GM12801 (cell line): ENCODE results near the gene NDFIP2.

ENCODE experiments used
- CTCF ChIP-seq: IDR thresholded peaks from one replicate; pipeline ENCODE4 v1.5.1; 2011; ENCODE audit warnings: control low read depth; ENCODE audit not compliant: insufficient read length; ENCODE audit errors: extremely low read depth

Gene NDFIP2

GRCh38 chr13:79496188-79496587 is 15.2 kb downstream of the NDFIP2 start:
- TF ChIP-seq CTCF: no peak

- no peak for TF ChIP-seq CTCF
Observed at GRCh38 chr13:79497064-79497463, 16.1 kb downstream of the NDFIP2 start.

GRCh38 chr13:79497852-79498251 is 16.9 kb downstream of the NDFIP2 start:
- TF ChIP-seq CTCF: no peak

- TF ChIP-seq CTCF: no peak
Observed at GRCh38 chr13:79500829-79501228, 19.9 kb downstream of the NDFIP2 start.

GRCh38 chr13:79501538-79502232 is 20.7 kb downstream of the NDFIP2 start:
- no peak for TF ChIP-seq CTCF

- no peak for TF ChIP-seq CTCF
Observed at GRCh38 chr13:79502859-79503468, 22.0 kb downstream of the NDFIP2 start.

- TF ChIP-seq CTCF: no peak
Observed at GRCh38 chr13:79503473-79504017, 22.6 kb downstream of the NDFIP2 start.
